Right lobe of liver (tissue), 4 donors: Measurements from ENCODE around the gene PRSS56.

ENCODE experiments used
- POLR2A ChIP-seq: fragments of 450-650 bp; IDR thresholded peaks from one replicate; pipeline ENCODE4 v1.6.1; 2017; ENCODE audit warnings: antibody characterized with exemption, mild to moderate bottlenecking
- TF ChIP-seq, protein P1 (sequence below), 4 donors: fragments of 200-600 bp in 3 of 4; fragments of 450-650 bp in 1 of 4; IDR thresholded peaks; one replicate each; pipeline versions ENCODE4 v1.5.1 to v1.8.0; 2016 to 2022; ENCODE audit warnings: antibody characterized with exemption in 4 of 4, mild to moderate bottlenecking in 2 of 4
- donor health status: DM: no; HTN: no; CAD: no.
- donor health status: DM: no; HTN: no; CAD: no.
- donor health status: DM: no; HTN: yes; CAD: no.

DNA sequence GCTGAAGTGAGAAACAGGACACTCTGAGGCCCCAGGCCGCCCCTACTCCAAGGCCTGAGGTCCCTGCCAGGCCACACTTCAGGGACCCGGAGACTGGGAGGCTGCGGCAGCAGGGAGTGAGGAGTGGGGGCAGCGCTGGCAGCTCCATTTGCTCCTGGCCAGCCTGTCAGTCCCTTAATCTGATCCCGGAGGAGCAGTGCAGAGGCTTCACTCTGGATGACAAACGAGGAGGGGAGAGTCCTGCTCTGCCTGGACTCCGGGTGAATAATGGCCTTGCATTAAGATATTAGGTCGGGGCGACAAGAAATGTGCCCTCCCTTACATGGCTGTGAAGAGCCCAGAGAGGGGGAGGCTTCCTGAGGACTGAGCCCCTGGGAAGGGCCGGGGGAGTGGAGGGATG lies 14.3 kb upstream of the PRSS56 start:
- TF ChIP-seq, protein P1, sequence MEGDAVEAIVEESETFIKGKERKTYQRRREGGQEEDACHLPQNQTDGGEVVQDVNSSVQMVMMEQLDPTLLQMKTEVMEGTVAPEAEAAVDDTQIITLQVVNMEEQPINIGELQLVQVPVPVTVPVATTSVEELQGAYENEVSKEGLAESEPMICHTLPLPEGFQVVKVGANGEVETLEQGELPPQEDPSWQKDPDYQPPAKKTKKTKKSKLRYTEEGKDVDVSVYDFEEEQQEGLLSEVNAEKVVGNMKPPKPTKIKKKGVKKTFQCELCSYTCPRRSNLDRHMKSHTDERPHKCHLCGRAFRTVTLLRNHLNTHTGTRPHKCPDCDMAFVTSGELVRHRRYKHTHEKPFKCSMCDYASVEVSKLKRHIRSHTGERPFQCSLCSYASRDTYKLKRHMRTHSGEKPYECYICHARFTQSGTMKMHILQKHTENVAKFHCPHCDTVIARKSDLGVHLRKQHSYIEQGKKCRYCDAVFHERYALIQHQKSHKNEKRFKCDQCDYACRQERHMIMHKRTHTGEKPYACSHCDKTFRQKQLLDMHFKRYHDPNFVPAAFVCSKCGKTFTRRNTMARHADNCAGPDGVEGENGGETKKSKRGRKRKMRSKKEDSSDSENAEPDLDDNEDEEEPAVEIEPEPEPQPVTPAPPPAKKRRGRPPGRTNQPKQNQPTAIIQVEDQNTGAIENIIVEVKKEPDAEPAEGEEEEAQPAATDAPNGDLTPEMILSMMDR (IDR thresholded peaks at IDR 0.05) = no peak
- no peak for TF ChIP-seq POLR2A
